SJSA1 (cell line): ENCODE data around the gene STMN3. TPM values are rescaled to one million over a fixed set of nuclear protein-coding genes. Genes with fewer than 3 reads are reported as not detected.
A peak's percentile ranks its signal among the peaks of the same experiment; 100 is the strongest.
"Not testable (repeated sequence)": the region's sequence is repeated elsewhere in the genome, so short reads cannot be mapped to it uniquely, and the experiment has no call there.

Experiments used
- DNase-seq, 2 experiments: peaks; one replicate each; pipeline ENCODE4 v3.0.0-alpha.2; 2015 to 2020; ENCODE audit warnings: low spot score in 2 of 2, low read depth in 1 of 2
- H3K27ac ChIP-seq: fragments of 250-450 bp; sonication (Bioruptor Pico); 2 replicates; pipeline ENCODE4 v1.5.1; 2020; ENCODE audit warnings: mild to moderate bottlenecking, moderate library complexity
- H3K27me3 ChIP-seq: fragments of 250-450 bp; sonication (Bioruptor Pico); replicated peaks from 2 replicates; pipeline ENCODE4 v1.5.1; 2020; ENCODE audit warnings: mild to moderate bottlenecking, moderate library complexity
- H3K36me3 ChIP-seq: fragments of 250-450 bp; sonication (Bioruptor Pico); 2 replicates; pipeline ENCODE4 v1.5.1; 2020; ENCODE audit warnings: mild to moderate bottlenecking
- H3K4me1 ChIP-seq: fragments of 250-450 bp; sonication (Bioruptor Pico); replicated peaks from 2 replicates; pipeline ENCODE4 v1.6.1; 2021; ENCODE audit warnings: mild to moderate bottlenecking
- H3K4me3 ChIP-seq: fragments of 250-450 bp; sonication (Bioruptor Pico); 2 replicates; pipeline ENCODE4 v1.5.1; 2020; ENCODE audit warnings: mild to moderate bottlenecking
- H3K9me3 ChIP-seq: fragments of 250-450 bp; sonication (Bioruptor Pico); replicated peaks from 2 replicates; pipeline ENCODE4 v1.5.1; 2020; ENCODE audit warnings: mild to moderate bottlenecking
- total RNA-seq: library from RNA; depleted of rRNA; stranded (reverse); fragments of >200 nt; shearing (Covaris generic); gene quantifications from 2 replicates; pipeline ENCODE4 v1.2.3, GENCODE V29; 2014

STMN3 gene
- total RNA-seq, 1 experiment from 2014 or later = 1.3 TPM

GRCh38 chr20:63648895-63649589 is 4.2 kb downstream of the STMN3 start:
- Histone ChIP-seq H3K4me1 (peaks cover 17% of the 10 kb centered on the region), H3K27me3 (peaks cover 27% of the 10 kb centered on the region), H3K4me3 (no peak overlapping the region), H3K27ac (no peak overlapping the region), H3K9me3 (no peaks in the 10 kb centered on the region), H3K36me3 (no peaks in the 10 kb centered on the region)
- no peak for DNase-seq

- H3K27ac ChIP-seq = no peak overlapping the region
- H3K4me3 ChIP-seq = no peak overlapping the region
- no peak for DNase-seq
Measured at GRCh38 chr20:63648190-63648589, 5.0 kb downstream of the STMN3 start.

GRCh38 chr20:63645218-63645617 is 8.0 kb downstream of the STMN3 start:
- Histone ChIP-seq H3K9me3 (no peaks in the 10 kb centered on the region), H3K36me3 (no peaks in the 10 kb centered on the region), H3K4me1 (peaks cover 11% of the 10 kb centered on the region), H3K4me3 (no peak overlapping the region), H3K27ac (no peak overlapping the region), H3K27me3 (peaks cover 12% of the 10 kb centered on the region)
- no peak for DNase-seq

More at GRCh38 chr20:63648190-63648589, 5.0 kb downstream of the STMN3 start:
- Histone ChIP-seq H3K4me1 (peaks cover 12% of the 10 kb centered on the region), H3K27me3 (peaks cover 23% of the 10 kb centered on the region), H3K9me3 (no peaks in the 10 kb centered on the region), H3K36me3 (no peaks in the 10 kb centered on the region)

GRCh38 chr20:63643946-63644345 is 9.3 kb downstream of the STMN3 start:
- Histone ChIP-seq H3K4me3 (no peak overlapping the region), H3K36me3 (no peaks in the 10 kb centered on the region)
- DNase-seq = no peak

GRCh38 chr20:63643499-63643898 is 9.7 kb downstream of the STMN3 start:
- peaks cover 12% of the 10 kb centered on the region for H3K27me3 ChIP-seq
- no peak overlapping the region for H3K27ac ChIP-seq
- H3K36me3 ChIP-seq = no peaks in the 10 kb centered on the region
- H3K9me3 ChIP-seq = no peaks in the 10 kb centered on the region
- peaks cover 11% of the 10 kb centered on the region for H3K4me1 ChIP-seq
- DNase-seq = no peak
- no peak overlapping the region for H3K4me3 ChIP-seq

More at GRCh38 chr20:63643946-63644345, 9.3 kb downstream of the STMN3 start:
- Histone ChIP-seq H3K27ac (no peak overlapping the region), H3K4me1 (peaks cover 11% of the 10 kb centered on the region), H3K9me3 (no peaks in the 10 kb centered on the region), H3K27me3 (peaks cover 12% of the 10 kb centered on the region)

GRCh38 chr20:63642527-63643247 is 10.5 kb downstream of the STMN3 start:
- Histone ChIP-seq H3K4me1 (peaks cover 11% of the 10 kb centered on the region), H3K36me3 (no peaks in the 10 kb centered on the region), H3K27ac (no peak overlapping the region), H3K9me3 (no peaks in the 10 kb centered on the region), H3K27me3 (peaks cover 12% of the 10 kb centered on the region), H3K4me3 (peak overlapping the region; percentile 35)
- DNase-seq = no peak

GRCh38 chr20:63641792-63642523 is 11.3 kb downstream of the STMN3 start:
- Histone ChIP-seq H3K27me3 (peaks cover 12% of the 10 kb centered on the region), H3K9me3 (no peaks in the 10 kb centered on the region), H3K4me3 (peak overlapping the region; percentile 35), H3K36me3 (no peaks in the 10 kb centered on the region), H3K27ac (no peak overlapping the region), H3K4me1 (peaks cover 11% of the 10 kb centered on the region)
- DNase-seq = peak in 1 of 2 experiments; percentile 78

GRCh38 chr20:63641146-63641791 is 12.0 kb downstream of the STMN3 start:
- no peak for DNase-seq
- Histone ChIP-seq H3K4me3 (no peak overlapping the region), H3K36me3 (no peaks in the 10 kb centered on the region), H3K9me3 (no peaks in the 10 kb centered on the region), H3K27ac (no peak overlapping the region), H3K4me1 (peaks cover 11% of the 10 kb centered on the region), H3K27me3 (peaks cover 12% of the 10 kb centered on the region)

- peaks cover 11% of the 10 kb centered on the region for H3K4me1 ChIP-seq
- DNase-seq, H3K9me3 ChIP-seq, H3K36me3 ChIP-seq, H3K27ac ChIP-seq, H3K4me3 ChIP-seq: not testable (repeated sequence)
- peaks cover 12% of the 10 kb centered on the region for H3K27me3 ChIP-seq
Measured at GRCh38 chr20:63640686-63641085, 12.5 kb downstream of the STMN3 start.

GRCh38 chr20:63640086-63640485 is 13.1 kb downstream of the STMN3 start:
- Histone ChIP-seq H3K36me3 (no peaks in the 10 kb centered on the region), H3K4me3 (no peak overlapping the region), H3K27me3 (peaks cover 12% of the 10 kb centered on the region), H3K4me1 (peaks cover 11% of the 10 kb centered on the region), H3K27ac (no peak overlapping the region), H3K9me3 (no peaks in the 10 kb centered on the region)
- no peak for DNase-seq

GRCh38 chr20:63639093-63639975 is 13.9 kb downstream of the STMN3 start:
- Histone ChIP-seq H3K4me1 (peaks cover 11% of the 10 kb centered on the region), H3K27ac (no peak overlapping the region), H3K27me3 (peaks cover 12% of the 10 kb centered on the region), H3K9me3 (no peaks in the 10 kb centered on the region), H3K36me3 (no peaks in the 10 kb centered on the region), H3K4me3 (no peak overlapping the region)
- no peak for DNase-seq

- Histone ChIP-seq H3K27me3 (no peaks in the 10 kb centered on the region), H3K27ac (no peak overlapping the region), H3K4me3 (no peak overlapping the region), H3K9me3 (no peaks in the 10 kb centered on the region), H3K4me1 (peaks cover 4% of the 10 kb centered on the region), H3K36me3 (no peaks in the 10 kb centered on the region)
- DNase-seq = no peak
Measured at GRCh38 chr20:63636752-63637628, 16.2 kb downstream of the STMN3 start.
